HG02759 (cell line): ENCODE results near the gene BCO2.

Experiments used
- ATAC-seq: cut with Tn5 transposase; IDR thresholded peaks from one replicate; pipeline ENCODE4 v1.9.1; 2021; ENCODE audit warnings: mild to moderate bottlenecking, moderate library complexity; ENCODE audit not compliant: unreplicated experiment

The BCO2 gene

DNA sequence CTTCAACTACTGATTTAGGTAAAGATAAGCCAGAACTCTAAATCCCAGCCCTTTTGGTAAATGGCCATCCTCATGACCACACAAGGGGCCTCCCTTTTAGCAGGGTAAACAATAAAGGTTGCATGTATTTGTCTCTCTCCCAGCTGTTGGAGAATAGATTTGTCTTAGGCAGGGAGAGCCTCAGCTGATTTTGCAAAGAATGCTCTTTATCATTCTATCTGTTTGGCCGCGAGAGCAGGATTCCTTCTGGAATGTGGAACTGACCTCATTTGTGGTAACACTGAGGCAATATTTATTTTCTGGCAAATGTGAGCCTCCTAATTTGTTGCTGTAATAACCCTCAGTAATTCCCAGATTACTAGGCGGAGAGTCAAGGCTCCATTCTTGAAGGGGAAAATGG lies 66.2 kb downstream of the BCO2 start:
- no peak for ATAC-seq

DNA sequence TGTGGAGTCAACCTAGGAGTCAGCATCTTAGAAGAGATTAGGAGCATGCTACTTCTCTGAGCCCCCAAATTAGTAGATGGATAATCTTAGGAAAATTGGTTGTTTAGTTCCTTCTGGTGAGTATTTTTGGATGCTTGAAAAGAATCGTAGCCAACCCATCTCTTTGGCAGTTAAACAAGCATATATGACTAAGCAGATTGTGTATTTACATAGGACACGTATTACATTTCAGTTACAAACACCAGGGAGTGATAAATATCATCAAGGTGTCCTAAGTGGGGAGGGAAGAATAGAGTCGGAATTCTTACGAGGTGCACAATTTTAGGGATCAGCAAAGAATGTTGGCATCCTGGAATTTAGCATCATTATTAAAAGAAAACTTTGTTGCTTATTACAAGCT lies 71.9 kb downstream of the BCO2 start:
- no peak for ATAC-seq

DNA sequence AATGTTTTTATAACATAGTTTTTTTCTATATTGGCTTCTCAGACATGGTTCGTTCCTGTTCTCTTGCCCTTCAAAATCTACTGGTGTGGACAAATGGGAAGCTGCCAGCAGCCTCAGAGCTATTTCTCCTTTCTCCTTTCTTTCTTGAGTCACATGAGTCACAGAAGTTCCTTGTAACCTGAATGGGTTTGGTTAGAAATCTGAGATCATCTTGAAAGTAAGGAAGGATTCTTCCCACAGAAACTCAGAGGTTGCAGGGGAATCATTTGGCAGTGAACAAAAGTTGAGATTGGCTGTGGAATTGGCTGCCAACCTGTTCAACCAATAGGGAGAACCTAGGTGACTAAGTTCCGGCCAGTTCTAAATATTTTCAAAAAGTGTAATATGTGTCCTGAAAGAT lies 72.9 kb downstream of the BCO2 start:
- ATAC-seq, result no peak

DNA sequence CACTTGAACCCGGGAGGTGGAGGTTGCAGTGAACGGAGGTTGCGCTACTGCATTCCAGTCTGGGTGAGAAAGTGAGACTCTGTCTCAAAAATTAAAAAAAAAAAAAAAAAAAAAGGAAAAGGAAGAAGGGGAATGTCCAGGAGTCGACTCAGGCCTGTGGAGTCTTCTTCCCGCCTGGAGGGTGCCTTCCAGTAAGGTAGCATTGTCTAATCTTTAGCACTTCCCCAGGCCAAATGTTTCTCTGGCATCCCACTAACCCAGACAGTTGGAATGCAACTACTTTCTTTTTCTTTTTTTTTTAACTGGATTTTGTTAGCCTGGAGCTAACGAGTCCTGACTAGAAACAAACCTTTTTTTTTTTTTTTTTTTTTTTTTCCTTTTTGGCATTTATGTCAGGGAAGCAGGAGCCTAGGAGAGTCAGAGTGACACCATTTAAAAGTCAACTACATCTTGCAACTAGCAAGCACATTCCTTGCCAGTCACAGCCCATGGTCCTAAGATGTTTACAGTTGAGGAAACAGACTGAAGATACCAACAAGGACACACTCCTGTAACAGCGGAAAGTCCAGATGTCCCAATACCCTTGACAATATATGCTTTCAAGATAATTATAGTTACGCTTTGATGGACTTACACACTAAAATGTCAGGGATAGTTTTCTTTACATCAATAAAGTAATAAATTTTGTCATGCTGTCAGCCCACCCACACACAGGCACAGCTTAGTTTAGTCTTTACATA lies 74.7 kb downstream of the BCO2 start:
- no peak for ATAC-seq

DNA sequence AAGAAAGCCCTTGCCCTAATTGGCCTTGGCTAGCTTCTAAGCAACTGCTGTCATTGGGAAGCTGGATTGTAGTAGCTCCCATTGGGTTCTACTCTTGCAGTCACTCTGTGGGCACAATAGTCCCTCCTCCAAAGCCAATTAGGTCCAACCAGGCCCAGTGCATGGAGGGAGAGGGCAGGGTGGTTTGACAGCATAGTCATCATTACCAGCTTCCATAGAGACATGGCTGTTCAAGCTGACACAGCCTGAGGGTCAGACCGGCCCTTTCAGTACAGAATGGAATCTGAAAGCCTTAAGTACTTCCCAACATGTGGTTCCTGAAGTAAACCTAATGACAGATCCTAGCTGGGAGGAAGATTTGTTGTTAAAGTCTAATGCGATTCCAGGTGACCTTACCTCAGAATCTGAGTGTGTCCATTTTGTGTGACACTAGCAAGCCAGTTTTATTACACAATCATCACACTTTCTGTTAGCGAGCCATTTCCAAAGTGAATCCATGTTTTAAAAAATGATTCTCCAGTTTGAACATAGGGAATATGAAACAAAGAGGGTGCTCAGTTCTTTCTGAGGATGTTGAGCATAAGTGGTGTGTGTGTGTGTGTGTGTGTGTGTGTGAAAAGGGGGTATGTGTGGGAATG lies 78.4 kb downstream of the BCO2 start:
- ATAC-seq, result no peak

DNA sequence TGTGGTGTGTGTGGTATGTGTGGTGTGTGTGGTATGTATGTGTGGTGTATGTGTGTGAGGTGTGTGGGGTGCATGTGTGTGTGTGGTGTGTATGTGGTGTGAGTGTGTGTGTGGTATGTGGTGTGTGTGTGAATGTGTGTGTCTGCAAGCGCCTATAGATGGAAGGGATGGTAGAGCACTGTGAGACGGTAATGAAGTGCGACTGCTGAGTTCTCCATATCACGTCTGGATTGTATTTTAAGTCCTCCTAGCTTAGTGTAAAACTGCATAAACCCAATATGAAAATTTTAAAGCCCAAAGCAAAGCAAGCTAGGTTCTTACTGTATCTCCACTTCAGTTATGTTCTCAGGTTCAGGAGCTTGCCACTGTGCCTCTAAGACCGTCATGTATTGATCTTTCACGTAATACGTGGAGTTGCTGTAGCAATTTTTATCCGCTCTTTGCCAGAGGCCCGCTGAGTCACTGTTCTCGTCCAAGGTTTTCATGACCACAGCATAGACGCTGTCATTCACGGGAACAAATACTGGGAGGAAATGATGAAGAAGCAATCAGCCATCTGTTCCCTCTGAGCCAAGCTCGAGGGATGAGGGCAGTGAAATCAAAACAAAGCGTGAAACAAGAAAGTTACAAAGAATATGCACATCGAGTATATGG lies 79.9 kb downstream of the BCO2 start:
- ATAC-seq, result no peak

DNA sequence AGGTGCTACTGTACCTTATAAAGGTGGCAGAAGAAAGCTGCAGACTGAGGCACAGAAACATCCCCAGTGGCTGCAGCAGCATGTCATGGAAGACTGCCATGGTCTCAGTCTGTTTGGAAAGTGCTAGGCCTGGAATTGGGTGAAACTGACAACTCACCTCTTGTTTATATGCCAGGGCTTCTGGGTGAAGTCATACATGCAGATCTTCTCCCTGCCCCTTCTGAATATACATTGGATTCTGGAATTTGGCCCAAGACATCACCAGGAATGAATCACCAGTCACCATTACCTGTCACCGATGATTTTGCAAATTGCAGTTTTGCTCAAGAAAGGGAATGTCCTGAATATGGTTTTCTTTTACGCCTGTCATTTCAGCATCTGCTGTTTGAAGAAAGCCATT lies 85.2 kb downstream of the BCO2 start, which contains the start of gene PLET1:
PLET1 (minus strand) TSS at position 371 of the 400 bp plus-strand sequence; CDS start at position 100, 271 bp downstream.
- ATAC-seq, result no peak

DNA sequence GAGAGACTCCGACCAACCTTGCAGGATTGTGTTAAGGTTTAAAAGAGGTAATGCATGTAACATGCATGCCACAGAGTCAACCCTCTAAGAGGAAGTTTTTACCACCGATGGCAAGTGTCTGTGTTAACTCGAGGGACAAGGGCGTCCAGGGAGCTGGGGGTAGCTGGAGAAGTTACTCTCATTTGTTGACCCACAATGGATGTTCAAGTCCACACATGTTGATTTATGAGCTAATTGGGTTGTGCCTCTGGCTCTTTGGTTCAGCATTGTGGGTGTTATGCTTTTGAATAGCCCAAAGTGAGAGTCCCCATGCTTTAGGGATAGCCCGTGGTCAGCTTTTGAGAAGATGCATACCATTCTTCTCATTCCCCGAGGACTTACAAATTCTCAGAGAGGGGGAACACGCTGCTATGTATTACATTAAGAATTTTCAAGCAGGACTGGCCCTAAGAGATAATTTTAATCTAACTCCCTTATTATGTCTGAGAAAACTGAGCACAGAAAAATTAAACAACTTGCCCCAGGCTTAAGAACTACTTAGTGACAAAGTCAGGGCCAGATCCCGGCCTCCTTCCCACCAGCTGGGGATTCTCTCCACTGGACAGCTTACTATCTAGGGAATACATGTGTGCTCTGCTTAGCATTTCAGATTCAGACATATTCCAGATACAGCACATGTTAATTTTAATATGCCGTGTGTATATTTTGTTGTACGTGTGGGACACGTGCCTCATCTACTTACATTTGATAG lies 90.5 kb downstream of the BCO2 start:
- no peak for ATAC-seq

DNA sequence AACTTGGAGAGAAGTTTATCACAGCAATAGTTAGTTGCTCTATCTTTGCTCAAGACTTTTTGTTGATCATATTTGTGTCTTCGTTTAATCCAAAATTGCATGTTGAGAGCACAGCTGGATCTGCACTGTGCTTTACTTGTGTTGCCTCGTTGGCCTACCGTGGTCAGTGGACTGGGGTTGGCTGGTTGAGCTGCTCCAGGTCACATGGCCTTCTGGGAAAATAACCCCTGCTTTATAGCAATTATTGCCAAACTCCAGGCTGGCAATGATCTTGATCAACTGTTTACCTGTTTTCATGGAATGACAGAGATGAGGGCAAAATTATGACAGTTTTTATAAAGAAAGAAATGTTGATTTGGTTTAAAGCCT lies 91.1 kb downstream of the BCO2 start:
- no peak for ATAC-seq

DNA sequence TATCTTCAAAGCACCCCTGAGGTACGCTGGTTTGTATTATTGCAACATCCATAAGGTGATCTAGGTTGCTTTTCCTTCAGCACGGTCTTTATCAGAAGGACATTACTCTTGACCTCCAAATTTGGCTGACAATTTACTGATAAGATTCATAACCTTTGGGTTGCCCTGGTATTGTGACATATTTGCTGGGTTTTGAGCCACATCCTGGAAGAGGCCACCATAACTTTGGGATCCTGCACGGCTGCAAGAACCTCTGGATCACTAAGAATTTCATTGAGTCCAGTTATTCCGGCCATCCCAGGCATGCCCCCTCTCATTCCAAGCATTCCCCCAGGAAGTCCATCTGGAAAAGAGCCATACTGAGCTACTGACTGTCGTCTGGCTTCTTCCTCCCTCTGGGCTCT lies 91.9 kb downstream of the BCO2 start:
- no peak for ATAC-seq

DNA sequence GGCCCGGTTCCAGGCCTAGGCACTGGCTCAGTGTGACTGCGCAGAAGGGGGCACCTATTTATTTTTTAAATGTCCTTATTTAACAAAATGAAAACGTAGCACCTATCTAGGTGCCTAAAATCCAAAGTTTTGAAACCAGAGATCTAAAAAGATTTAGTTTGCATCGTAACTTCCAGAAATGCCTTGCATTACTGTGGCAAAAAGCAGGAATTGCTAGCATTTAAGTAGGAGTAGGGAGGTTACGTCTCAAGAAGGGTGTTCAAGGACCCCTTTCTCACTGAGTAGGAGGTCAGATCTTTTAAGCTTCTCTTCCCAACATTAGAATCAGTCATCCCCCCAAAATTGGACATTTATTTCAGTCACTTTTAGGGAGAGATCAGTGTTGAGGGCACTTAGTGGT lies 93.1 kb downstream of the BCO2 start:
- ATAC-seq, result no peak
